ENCODE data around the gene ITPR2.
"Not testable (repeated sequence)": the region's sequence is repeated elsewhere in the genome, so short reads cannot be mapped to it uniquely, and the experiment has no call there.

Gene ITPR2

GRCh38 chr12:26791301-26791791 lies 41.6 kb downstream of the ITPR2 start:
- in situ Hi-C loops (cut with HindIII; ENCODE audit: low sequenced_read_pairs): no loop called here

DNA sequence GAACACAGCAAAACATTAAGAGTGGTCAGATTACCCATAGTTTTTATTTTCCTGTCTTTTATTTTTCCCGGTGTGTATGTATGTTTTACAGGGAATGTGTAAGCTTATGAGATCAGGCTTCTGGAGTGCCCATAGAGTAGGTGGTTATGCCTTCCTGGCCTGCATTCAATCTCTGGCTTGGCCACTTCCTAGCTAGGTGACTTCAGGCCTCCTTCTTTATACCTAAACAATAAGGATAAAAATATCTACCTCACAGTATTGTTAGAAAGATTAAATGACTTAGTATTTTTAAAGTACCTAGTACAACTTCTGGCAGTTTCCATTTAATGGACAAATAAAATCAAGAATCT lies 42.4 kb downstream of the ITPR2 start:
- in situ Hi-C loops (cut with HindIII; ENCODE audit: low sequenced_read_pairs): no loop called here

GRCh38 chr12:26789731-26790644 lies 43.0 kb downstream of the ITPR2 start:
- in situ Hi-C loops (cut with HindIII; ENCODE audit: low sequenced_read_pairs): no loop called here

GRCh38 chr12:26786865-26787514 lies 46.0 kb downstream of the ITPR2 start:
- in situ Hi-C loops (cut with HindIII; ENCODE audit: low sequenced_read_pairs): no loop called here

- in situ Hi-C loops (cut with HindIII; ENCODE audit: low sequenced_read_pairs): no loop called here
Measured at GRCh38 chr12:26786491-26786864, 46.5 kb downstream of the ITPR2 start.

DNA sequence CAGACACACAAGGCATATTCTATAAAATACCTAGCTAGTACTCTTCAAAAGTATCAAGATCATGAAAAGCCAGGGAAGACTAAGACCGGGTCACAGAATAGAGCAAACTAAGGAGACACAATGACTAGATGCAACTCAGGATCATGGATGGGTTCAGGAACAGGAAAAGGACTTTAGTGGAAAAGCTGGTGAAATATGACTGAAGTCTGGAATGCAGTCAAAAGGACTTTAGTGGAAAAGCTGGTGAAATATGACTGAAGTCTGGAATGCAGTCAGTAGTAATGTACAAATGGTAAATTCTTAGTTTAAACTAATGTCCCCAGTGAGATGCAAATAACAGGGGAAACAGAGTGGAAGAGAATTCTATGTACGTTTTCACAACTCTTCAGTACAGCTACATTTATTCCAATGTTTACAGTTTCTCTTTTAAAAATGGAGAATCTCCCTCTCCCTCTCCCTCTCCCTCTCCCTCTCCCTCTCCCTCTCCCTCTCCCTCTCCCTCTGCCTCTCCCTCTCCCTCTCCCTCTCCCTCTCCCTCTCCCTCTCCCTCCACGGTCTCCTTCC lies 49.1 kb downstream of the ITPR2 start:
- in situ Hi-C loops (cut with HindIII; ENCODE audit: low sequenced_read_pairs): not testable (repeated sequence)

DNA sequence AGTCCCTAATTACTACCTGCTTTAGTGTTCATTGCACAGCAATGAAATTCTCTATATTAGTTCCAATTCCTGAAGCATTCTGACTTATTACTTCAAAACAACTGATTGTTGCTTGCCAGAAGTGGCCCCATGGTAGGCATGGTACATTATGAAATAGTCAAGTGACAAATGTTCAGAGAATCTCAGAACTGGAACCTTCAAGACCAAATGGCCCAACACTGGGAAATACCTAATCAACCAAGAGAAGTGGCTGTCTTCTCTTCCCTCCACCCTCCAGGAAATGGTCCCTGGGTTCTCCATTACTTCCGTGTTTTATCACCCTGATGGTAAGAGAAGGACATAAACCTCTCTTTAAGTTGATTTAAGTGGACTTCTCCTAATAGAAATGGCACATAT lies 49.9 kb downstream of the ITPR2 start:
- in situ Hi-C loops (cut with HindIII; ENCODE audit: low sequenced_read_pairs): no loop called here

DNA sequence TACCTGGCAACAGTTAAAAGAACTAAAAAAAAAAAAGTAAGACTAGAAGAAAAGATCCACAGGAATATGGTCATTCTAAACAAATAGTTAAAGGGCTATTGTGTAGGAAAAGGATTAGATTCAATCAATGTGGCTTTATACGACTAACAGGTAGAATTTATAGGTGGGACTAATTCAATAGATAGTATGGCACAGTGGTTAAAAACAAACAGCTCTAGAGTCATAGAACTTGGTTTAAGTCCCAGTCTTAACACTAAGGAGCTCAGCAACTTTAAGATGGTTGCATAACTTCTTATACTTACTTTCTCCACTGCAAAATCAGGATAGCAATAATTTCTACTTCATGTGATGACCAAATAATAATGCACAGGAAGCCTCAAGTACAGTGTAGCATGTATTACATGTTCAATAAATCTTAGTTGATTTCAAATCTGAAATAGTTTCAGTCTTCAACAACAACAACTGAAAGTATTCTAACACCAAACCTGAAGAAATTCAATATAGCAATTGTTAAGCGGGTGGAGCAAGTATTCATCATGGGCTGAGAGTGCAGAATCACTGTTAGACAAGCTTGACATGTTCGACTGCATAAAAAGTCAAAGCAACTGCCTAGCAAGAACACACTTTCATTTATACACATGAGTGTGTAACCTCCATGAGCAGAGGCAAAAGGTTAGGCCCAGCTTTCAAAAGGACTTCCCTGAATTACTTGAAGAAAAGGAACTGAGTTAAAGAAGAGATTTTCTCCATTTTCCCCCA lies 50.4 kb downstream of the ITPR2 start:
- in situ Hi-C loops (cut with HindIII; ENCODE audit: low sequenced_read_pairs): no loop called here

- in situ Hi-C loops (cut with HindIII; ENCODE audit: low sequenced_read_pairs): not testable (repeated sequence)
Measured at GRCh38 chr12:26780656-26781055, 52.3 kb downstream of the ITPR2 start.

DNA sequence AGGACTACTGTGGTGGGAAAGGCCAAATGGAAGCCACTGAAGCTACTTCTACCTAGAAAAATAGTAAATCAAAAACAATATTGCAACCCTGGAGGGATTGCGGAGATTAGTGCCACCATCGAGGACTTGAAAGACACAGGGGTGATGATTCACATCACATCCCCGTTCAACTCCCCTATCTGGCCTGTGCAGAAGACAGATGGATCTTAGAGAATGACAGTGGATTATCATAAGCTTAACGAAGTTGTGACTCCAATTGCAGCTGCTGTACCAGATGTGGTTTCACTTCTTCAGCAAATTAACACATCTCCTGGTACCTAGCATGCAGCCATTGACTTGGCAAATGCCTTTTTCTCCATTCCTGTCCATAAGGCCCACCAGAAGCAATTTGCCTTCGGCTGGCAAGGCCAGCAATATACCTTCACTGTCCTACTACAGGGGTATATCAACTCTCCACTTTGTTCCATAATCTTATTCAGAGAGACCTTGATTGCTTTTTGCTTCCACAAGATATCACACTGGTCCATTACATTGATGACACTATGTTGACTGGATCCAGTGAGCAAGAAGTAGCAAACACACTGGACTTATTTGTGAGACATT lies 54.7 kb downstream of the ITPR2 start:
- in situ Hi-C loops (cut with HindIII; ENCODE audit: low sequenced_read_pairs): not testable (repeated sequence)

DNA sequence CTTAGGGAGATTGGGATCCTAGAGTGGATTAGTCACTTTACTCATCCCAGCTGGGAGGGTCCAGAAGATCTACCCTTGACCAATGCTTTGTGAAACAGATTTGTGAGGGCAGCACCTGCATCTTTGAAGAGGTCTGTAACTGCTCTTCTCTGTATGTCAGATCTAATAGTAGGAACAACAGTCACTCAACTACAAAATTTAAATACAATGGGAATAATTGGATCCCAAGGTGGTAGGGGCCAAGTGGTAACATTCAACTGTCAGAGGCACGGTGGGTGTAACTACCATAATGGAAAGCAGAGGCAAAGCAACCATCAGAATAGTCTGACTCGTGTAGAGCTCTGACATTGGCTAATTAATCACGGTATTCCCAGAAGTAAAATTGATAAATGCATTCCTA lies 55.8 kb downstream of the ITPR2 start:
- in situ Hi-C loops (cut with HindIII; ENCODE audit: low sequenced_read_pairs): no loop called here

DNA sequence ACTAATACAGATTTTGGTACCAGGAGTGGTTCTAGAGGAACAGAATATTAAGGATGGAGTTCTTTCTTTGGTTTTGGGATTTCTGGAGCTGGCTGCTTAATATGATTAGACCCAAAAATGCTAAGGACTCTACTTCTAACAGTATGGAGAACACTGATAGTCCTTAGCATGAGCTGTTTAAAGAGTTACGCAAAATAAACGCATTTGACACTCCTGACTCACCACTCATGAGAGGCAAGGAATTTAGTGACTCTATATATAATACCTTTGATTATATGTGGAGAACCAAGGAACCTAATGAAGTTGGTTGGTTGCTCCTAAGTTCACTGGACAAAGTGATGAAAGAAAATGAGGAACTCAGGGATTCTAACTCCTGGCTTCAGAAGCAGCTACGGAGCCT lies 57.0 kb downstream of the ITPR2 start:
- in situ Hi-C loops (cut with HindIII; ENCODE audit: low sequenced_read_pairs): not testable (repeated sequence)

DNA sequence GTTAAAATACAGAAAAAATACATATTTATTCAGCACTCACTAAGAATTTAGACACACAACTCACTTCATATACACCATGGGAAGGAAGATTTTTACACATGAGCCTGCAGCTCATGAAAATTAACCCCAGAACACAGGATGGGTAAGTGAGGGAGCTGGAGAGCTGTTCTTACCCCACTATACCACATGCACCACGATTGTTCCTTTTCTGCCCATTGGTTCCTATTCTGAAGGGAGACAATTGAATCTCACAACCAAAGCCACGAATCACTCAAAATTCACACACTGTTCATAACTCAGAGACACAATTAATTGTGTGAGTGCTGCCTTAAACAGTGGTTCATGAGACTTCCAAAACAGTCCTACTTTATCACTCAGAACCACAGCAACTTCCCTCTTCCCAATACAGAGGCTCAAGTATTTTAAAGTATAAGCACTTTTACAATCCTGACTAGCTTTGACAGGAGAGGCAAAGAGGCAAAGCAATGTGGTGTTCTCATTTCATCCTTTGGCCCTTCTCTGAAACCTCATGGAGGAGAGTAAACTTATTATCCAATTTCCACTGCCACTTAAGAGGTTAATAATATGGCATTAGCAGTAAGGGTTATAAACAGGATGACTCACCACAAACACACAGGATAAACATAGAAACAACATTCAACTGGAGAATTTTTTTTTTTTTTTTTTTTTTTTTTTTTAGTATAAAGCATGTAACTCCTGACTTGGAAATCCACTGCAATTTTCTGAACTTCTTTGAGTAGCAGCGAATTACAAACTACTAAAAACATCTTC lies 59.5 kb downstream of the ITPR2 start:
- in situ Hi-C loops (cut with HindIII; ENCODE audit: low sequenced_read_pairs): no loop called here

- in situ Hi-C loops (cut with HindIII; ENCODE audit: low sequenced_read_pairs): no loop called here
Measured at GRCh38 chr12:26771861-26772260, 61.1 kb downstream of the ITPR2 start.

- in situ Hi-C loops (cut with HindIII; ENCODE audit: low sequenced_read_pairs): no loop called here
Measured at GRCh38 chr12:26770239-26771070, 62.5 kb downstream of the ITPR2 start.

GRCh38 chr12:26769611-26770010 lies 63.4 kb downstream of the ITPR2 start:
- in situ Hi-C loops (cut with HindIII; ENCODE audit: low sequenced_read_pairs): no loop called here

- in situ Hi-C loops (cut with HindIII; ENCODE audit: low sequenced_read_pairs): no loop called here
Measured at GRCh38 chr12:26768611-26769603, 64.1 kb downstream of the ITPR2 start.

DNA sequence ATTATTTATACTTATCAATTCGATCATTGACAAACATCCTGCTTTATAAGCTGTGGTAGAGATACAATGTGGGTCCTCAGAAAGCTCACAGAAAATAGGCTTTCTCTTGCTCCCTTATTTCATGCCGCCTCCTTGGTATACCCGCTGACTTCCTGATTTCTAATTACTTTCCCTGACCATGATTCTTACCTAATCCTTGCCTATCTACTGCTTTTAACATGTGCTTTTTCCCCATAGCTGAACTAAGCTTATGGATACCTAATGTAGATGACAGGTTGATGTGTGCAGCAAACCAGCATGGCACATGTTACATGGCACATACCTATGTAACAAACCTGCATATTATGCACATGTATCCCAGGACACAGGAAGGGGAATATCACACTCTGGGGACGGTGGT lies 65.1 kb downstream of the ITPR2 start:
- in situ Hi-C loops (cut with HindIII; ENCODE audit: low sequenced_read_pairs): no loop called here
